NK-92 (cell line): ENCODE measurements around the gene RASD2.

Experiments used
- DNase-seq: peaks from one replicate; lab custom pipeline; 2025; ENCODE audit not compliant: unreplicated experiment; lab: John Stamatoyannopoulos, UW

RASD2 gene

DNA sequence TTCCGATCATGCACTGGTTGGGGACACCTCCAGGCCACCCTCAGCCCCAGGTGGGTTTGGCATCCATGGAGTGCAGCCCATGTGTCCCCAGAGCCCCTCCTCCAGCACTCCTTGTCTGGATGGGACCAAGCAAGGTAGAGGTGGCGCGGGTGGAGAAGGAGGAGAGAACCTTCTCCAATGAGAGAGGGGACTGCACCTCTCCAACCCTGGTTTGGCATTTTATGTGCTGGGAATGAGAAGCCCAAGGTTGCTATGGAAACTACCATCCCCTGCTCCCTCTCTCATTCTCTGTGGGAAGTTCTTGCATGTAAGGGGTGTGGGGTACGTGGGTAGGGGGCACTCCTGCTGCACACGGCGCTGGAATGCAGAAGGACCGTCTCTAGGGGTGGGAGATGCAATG lies 21.8 kb upstream of the RASD2 start:
- no peak for DNase-seq

DNA sequence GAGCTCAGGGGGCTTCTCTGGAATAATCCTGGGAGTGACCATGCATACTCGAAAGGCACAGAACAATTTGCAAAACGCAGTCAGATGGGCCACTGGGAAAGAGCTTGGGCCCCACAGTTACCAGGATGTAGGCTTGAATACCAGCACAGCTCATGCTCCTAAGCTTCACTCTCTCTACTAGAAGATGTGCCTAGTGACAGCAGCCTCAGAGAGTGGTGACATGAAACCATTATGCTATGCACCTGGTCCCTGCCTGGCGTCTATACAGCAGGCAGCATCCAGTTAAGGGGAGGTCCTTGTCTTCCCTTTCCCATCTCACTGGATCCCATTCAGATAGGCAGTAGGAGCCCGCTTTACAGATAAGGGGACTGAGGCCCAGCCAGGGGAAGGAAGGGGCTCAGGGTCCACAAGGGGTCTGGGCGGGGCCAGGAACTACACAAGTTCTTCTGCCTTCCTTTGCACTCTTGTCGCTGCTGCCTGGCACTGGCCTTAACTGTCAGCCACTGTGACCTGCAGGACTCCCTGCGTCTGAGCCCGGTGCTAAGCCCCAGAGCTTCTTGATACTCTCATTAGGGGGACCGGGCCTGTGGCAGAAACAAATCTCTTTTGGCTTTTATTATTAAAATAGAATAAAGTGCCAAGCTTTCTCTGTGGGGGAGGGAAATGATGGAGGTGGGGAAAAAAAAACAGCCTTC lies 21.2 kb upstream of the RASD2 start:
- no peak for DNase-seq

DNA sequence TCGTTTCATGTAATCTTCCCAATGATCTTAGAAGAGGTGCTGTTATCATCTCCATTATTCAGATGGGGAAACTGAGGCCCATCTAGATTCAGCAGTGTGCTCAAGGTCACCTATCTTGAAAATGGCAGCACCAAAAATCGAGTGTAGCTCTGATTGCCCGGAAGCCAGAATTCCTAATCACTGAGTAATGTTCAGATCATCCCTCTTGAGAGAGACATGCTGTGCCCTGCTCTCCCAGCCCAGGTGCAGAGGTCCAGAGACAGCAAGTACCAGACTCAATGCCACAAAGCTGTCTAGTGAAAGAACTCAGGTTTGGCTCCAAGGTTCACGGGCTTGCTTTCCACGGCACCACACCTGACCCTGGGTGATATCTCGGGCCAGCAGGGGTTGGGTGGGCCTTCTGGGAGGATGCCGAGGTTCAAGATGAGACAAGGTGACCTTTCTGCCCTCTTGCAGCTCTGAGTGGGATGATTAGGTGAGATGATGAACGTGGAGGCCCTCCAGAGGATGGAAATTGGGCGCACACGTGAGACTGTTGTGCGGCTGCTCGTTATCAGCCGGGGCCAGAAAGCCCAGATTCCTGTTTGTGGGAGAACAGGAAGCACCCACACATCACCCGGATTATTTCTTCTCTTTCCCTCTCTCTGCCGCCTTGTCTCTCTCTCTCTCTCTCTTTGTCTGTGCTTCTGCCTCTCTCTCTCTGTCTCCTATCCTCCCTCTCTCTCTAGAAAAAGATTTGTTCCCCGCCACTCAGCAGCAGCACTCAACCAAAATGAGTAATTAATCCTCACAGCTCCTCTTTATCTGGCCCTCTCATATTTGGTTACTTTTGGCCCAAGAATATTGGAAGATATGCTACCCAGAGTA lies 19.0 kb upstream of the RASD2 start:
- no peak for DNase-seq

DNA sequence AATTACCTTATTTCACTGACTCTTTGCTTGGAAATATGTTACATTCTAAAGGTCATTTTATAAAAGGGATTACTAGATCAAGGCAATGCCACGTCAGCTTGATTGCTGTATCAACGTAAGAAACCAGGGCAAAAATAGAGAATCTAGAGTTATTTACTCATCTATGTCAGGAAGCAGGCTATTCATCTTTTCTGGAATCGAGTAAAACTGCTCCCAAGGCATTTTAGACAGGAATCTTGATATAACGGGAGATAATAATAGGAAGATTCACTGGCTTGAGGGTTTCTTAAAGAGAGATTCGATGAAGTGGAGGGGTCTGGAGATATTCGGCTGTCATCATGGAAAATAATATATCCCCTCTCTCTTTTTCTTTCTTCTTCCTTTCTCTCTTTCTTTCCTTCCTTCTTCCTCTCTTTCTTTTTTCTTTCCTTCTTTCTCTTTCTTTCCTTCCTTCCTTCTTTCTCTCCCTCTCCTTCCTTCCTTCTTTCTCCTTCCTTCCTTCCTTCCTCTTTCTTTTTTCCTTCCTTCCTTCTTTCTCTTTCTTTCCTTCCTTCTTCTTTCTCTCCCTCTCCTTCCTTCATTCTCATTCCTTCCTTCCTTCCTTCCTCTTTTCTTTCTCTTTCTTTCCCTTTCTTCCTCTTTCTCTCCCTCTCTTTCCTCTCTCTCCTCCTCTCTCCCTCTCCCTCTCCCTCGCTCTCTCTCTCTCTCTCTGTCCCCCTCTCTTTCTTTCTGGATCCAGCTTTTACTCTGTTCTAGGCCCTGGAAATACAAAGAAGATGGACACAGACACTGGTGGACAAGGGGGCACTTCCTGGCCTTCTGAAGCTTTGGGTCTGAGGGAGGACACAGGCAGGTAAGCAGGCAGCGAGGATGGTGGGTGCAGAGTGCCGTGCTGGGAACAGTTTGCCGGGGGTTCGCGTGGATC lies 18.1 kb upstream of the RASD2 start:
- DNase-seq = no peak

DNA sequence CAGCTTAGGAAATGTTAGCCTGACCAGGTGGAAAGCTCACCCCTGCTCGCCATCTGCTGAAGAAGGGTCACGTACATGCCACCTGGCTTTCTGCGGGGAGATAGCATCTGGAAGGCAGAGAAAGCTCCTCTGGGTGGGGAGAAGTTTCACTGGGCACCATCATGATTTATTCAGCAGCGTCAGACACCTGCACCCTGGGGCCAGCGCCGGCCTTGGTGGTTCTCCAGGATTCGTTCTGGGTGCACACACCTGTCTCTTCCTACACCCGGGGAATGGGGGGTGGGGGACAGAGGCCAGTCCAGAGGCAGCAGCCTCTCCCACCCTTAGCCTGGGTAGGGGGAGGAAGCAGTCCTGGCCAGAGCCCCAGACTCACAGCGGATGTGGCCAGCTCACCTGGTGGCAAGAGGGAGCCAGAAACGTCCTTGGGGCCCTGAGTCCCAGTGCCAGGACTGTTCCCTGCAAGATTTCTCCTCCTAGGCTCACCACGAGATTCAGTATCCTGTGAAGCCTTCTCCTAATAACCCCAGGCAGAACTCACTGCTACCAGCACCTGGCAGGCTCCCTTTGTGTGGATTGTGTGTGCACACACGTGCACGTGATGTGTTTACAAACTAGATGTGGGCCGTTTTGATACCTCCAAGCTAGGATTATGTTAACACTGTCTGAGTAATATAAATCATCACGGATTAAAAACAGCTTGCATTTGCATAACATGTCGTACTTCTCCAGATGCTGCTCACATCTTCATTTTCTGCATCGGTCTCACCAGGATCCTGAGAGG lies 17.3 kb upstream of the RASD2 start:
- no peak for DNase-seq

DNA sequence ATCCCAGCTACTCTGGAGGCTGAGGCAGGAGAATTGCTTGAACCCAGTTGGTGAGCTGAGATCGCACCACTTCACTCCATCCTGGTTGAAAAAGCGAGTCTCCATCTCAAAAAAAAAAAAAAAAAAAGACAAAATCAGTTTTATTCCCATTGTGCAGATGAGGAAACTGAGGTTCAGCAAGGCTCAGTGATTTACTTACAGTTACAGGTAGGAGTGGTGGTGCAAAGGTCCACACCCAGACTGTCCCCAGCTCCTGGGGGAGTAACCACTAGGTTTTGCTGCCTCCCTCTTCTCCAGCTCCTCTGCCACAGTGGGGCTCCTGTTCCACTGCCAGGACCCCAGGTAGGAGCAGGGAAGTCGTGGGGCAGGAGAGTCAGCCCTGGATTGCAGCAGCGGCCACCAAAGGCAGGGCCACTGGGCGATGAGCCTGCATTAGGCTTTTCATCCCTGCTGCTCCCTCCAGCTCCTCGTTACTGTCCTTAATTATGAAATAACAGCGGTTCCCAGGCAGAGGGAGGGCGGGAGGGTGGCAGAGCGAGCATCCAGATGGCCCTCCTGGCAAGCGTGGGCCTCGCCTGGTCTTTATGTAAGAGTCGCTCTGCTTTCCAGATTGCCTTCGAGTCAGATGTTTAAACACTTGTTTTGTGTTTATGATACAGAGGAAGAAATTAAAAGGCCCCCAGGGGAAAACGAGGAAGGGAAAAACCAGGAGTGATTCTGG lies 15.5 kb upstream of the RASD2 start:
- no peak for DNase-seq

GRCh38 chr22:35525687-35526332 lies 14.8 kb upstream of the RASD2 start:
- no peak for DNase-seq

DNA sequence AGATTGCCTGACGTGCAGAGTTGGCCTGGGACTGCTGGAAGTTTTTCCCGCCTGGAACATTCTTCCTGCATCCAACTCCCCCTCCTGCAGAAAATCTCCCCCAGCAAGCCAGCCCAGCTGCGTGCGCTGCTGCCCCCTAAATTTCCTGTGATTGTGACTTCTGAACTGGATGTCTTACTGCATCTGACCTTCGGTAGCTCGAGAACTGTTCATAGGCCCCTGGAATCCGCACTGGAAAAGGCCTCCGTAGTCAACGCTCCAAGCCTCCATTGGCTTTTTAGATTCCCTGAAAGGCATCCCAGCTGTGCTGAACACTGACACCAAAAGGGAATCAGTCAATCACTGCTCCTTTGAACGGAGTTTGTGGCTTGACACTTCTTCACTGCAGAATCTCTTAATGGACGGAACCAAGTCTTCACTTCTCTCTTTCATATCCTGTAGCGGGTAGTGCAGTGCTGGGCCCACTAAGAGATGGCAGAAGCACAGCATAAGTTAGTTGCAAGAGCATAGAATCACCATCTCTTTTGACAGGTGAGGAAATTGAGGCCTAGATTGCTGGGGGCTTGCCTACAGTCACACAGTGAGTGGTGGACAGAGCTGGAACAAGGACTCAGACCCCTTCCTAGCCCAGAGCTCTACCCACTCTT lies 14.2 kb upstream of the RASD2 start:
- DNase-seq = no peak

DNA sequence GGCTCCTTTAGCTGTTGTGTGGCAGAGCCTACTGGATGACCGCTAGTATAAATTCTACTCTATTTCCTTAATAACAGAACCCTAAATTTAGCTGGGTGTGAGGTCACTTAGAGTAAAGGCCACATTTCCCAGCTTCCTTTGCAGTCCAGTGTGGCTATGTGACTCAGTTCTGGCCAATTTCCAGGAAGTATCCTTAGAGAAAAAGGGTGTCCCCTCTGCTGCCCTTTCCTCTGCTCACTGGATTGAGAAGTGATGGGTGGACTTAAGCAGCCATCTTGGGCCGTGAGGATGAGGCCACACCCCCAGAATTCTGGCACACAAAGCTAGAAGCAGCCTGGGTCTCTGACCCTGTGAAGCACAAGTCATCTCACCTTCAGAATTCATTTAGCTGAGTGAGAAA lies 11.7 kb upstream of the RASD2 start:
- DNase-seq = no peak

DNA sequence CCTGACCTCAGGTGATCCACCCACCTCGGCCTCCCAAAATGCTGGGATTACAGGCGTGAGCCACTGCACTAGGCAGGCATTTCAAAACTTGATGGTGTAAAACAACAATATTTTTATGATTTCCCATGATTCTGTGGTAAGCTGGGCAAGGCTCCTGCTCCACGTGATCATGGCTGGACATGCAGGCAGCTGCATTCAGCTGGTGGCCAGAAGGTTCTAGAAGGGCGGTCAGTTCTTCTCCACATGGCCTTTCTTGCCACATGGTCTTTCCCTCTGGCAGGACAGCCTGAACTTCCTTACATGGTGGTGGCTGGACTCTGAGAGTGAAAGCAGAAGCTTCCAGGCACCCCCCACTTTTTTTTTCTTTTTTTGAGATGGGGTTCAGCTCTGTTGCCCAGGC lies 9.9 kb upstream of the RASD2 start:
- DNase-seq = no peak

GRCh38 chr22:35531202-35531601 lies 9.4 kb upstream of the RASD2 start:
- no peak for DNase-seq

GRCh38 chr22:35531676-35532075 lies 9.0 kb upstream of the RASD2 start:
- DNase-seq = no peak

DNA sequence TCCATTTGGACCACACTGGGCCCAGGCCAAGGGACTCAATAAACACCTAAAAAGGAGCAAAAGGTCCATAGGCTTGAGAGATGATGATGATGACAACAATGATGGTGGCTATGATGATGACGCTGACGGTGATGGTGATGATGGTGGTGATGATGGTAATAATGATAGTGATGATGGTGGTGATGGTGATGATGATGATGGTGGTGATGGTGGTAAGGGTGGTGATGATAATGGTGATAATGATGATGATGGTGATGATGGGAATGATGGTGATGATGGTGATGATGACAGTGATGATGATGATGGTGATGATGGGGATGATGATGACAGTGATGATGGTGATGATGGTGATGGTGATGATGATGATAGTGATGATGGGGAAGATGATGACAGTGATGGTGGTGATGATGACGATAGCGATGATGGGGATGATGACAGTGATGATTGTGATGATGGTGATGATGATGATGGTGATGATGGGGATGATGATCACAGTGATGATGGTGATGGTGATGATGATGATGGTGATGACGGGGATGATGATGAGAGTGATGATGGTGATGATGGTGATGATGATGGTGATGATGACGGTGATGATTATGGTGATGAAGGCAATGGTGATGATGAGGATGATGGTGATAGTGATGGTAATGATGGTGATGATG lies 7.1 kb upstream of the RASD2 start:
- no peak for DNase-seq

- DNase-seq = no peak
Measured at GRCh38 chr22:35534091-35534490, 6.5 kb upstream of the RASD2 start.

- no peak for DNase-seq
Measured at GRCh38 chr22:35537232-35537631, 3.4 kb upstream of the RASD2 start.

DNA sequence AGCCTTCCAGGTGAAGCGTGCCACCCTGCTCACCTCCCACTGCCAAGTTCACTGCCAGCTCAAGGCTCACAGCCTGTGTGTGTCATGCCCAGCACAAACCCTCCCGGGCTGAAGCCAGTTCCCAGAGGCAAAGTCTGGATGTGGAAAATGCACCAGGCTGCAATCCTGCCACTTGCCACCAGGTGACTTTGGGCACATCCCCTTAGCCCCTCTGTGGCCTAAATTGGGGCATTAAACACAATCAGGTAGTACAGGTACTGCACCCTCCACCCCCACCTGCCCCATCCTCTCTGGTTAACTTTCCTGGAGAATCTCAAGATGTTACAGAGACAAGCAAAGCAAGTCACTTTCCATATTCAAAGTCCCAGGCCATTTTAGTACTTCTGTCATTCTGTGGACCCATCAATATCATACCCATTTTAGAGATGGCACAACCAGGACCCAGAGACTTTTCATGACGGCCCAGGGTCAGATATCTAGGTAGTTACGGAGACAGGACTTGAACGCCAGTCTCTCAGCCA lies 1.8 kb upstream of the RASD2 start:
- DNase-seq = no peak

- no peak for DNase-seq
Measured at GRCh38 chr22:35539487-35539886, 1.1 kb upstream of the RASD2 start.

GRCh38 chr22:35539910-35540594 lies 579 bp upstream of the RASD2 start:
- DNase-seq = no peak
